HEK293 (cell line): Measurements from ENCODE around the gene ITPKA.
"Not testable (repeated sequence)": the region's sequence is repeated elsewhere in the genome, so short reads cannot be mapped to it uniquely, and the experiment has no call there.

ENCODE experiments used
- CTCF ChIA-PET: fragments of 350-600 bp; formaldehyde crosslinking; extraction: SDS; loops from one replicate; lab custom pipeline; 2021; ENCODE audit warnings: antibody characterized with exemption; lab: Yijun Ruan, JAX
- POLR2A ChIA-PET: fragments of 300-600 bp; formaldehyde crosslinking; extraction: SDS; loops from one replicate; lab custom pipeline; 2020; ENCODE audit warnings: antibody characterized with exemption, inconsistent platforms; lab: Yijun Ruan, JAX
- H3K27ac ChIP-seq: fragments of 200-500 bp; sonication (Bioruptor generic); 2 replicates; pipeline ENCODE4 v1.5.1; 2014; ENCODE audit warnings: low read depth, low read length, control low read depth, inconsistent platforms; ENCODE audit errors: extremely low read depth
- H3K36me3 ChIP-seq, 2 experiments: fragments of 200-500 bp in 1 of 2; sonication (Bioruptor generic) in 1 of 2; 1 replicate in 1 of 2; 2 replicates in 1 of 2; pipeline ENCODE4 v1.5.1; 2014 to 2017; ENCODE audit warnings: inconsistent platforms in 2 of 2, low read length in 2 of 2; ENCODE audit not compliant: control insufficient read depth in 2 of 2, insufficient read depth in 1 of 2
- H3K4me1 ChIP-seq: fragments of 200-500 bp; sonication (Bioruptor generic); 2 replicates; pipeline ENCODE4 v1.5.1; 2014; ENCODE audit warnings: mild to moderate bottlenecking, low read length, inconsistent platforms; ENCODE audit not compliant: control insufficient read depth, insufficient read depth
- H3K4me3 ChIP-seq: 2 replicates; pipeline ENCODE4 v1.5.1; 2011; ENCODE audit warnings: low read depth, mild to moderate bottlenecking, control low read depth, low read length, moderate library complexity
- H3K9me3 ChIP-seq: fragments of 200-500 bp; sonication (Bioruptor generic); 2 replicates; pipeline ENCODE4 v1.5.1; 2014; ENCODE audit warnings: low read depth, low read length, inconsistent platforms; ENCODE audit not compliant: control insufficient read depth, insufficient read depth
- ELK4 ChIP-seq: IDR thresholded peaks from 2 replicates; pipeline ENCODE4 v1.6.1; 2011; ENCODE audit warnings: mild to moderate bottlenecking, low read depth, low read length, borderline replicate concordance
- KLF1 ChIP-seq: fragments of 450-650 bp; formaldehyde crosslinking; IDR thresholded peaks from 2 replicates; pipeline ENCODE4 v1.5.1; 2016; ENCODE audit warnings: missing biosample characterization, missing genetic modification characterization
- MZF1 ChIP-seq: fragments of 450-650 bp; formaldehyde crosslinking; IDR thresholded peaks from 2 replicates; pipeline ENCODE4 v1.5.1; 2017; ENCODE audit warnings: missing biosample characterization, missing genetic modification characterization, borderline replicate concordance
- ZBTB11 ChIP-seq: fragments of 450-650 bp; formaldehyde crosslinking; conservative IDR thresholded peaks from 2 replicates; pipeline ENCODE4 v1.5.1; 2016; ENCODE audit warnings: low read depth, missing biosample characterization, missing genetic modification characterization
- ZEB2 ChIP-seq: fragments of 450-650 bp; formaldehyde crosslinking; IDR thresholded peaks from 2 replicates; pipeline ENCODE4 v1.5.1; 2016; ENCODE audit warnings: missing biosample characterization, missing genetic modification characterization
- ZNF146 ChIP-seq: fragments of 450-650 bp; formaldehyde crosslinking; IDR thresholded peaks from 2 replicates; pipeline ENCODE4 v1.5.1; 2016; ENCODE audit warnings: missing biosample characterization, missing genetic modification characterization
- ZNF18 ChIP-seq: fragments of 450-650 bp; formaldehyde crosslinking; IDR thresholded peaks from 2 replicates; pipeline ENCODE4 v1.5.1; 2016; ENCODE audit warnings: missing biosample characterization, missing genetic modification characterization
- ZNF292 ChIP-seq: fragments of 450-650 bp; formaldehyde crosslinking; IDR thresholded peaks from 2 replicates; pipeline ENCODE4 v1.5.1; 2016; ENCODE audit warnings: low read depth, missing biosample characterization, missing genetic modification characterization, borderline replicate concordance
- ZNF350 ChIP-seq: fragments of 450-650 bp; formaldehyde crosslinking; IDR thresholded peaks from 2 replicates; pipeline ENCODE4 v1.5.0; 2017; ENCODE audit warnings: missing biosample characterization, mild to moderate bottlenecking, missing genetic modification characterization
- ZNF366 ChIP-seq: fragments of 450-650 bp; formaldehyde crosslinking; conservative IDR thresholded peaks from 2 replicates; pipeline ENCODE4 v1.5.1; 2016; ENCODE audit warnings: missing biosample characterization, missing genetic modification characterization
- ZNF423 ChIP-seq: fragments of 450-650 bp; formaldehyde crosslinking; IDR thresholded peaks from 2 replicates; pipeline ENCODE4 v1.5.1; 2016; ENCODE audit warnings: missing biosample characterization, missing genetic modification characterization
- ZNF513 ChIP-seq: fragments of 450-650 bp; IDR thresholded peaks from 2 replicates; pipeline ENCODE4 v1.5.1; 2018; ENCODE audit warnings: missing biosample characterization, missing genetic modification characterization
- ZNF530 ChIP-seq: fragments of 450-650 bp; formaldehyde crosslinking; IDR thresholded peaks from 2 replicates; pipeline ENCODE4 v1.5.1; 2016; ENCODE audit warnings: low read depth, missing biosample characterization, missing genetic modification characterization
- ZNF544 ChIP-seq: fragments of 450-650 bp; formaldehyde crosslinking; IDR thresholded peaks from 2 replicates; pipeline ENCODE4 v1.5.0; 2017; ENCODE audit warnings: missing biosample characterization, missing genetic modification characterization
- ZNF561 ChIP-seq: fragments of 450-650 bp; IDR thresholded peaks from 2 replicates; pipeline ENCODE4 v1.5.1; 2018; ENCODE audit warnings: missing biosample characterization, missing genetic modification characterization, borderline replicate concordance
- ZNF670 ChIP-seq: fragments of 450-650 bp; formaldehyde crosslinking; IDR thresholded peaks from 2 replicates; pipeline ENCODE4 v1.5.1; 2016; ENCODE audit warnings: missing biosample characterization, missing genetic modification characterization, low read depth
- ZSCAN16 ChIP-seq: fragments of 450-650 bp; formaldehyde crosslinking; IDR thresholded peaks from 2 replicates; pipeline ENCODE4 v1.5.1; 2016; ENCODE audit warnings: missing biosample characterization, missing genetic modification characterization
- ZSCAN18 ChIP-seq: fragments of 450-650 bp; formaldehyde crosslinking; IDR thresholded peaks from 2 replicates; pipeline ENCODE4 v1.5.1; 2016; ENCODE audit warnings: missing biosample characterization, missing genetic modification characterization
- ZSCAN5A ChIP-seq: fragments of 450-650 bp; formaldehyde crosslinking; IDR thresholded peaks from 2 replicates; pipeline ENCODE4 v1.5.1; 2016; ENCODE audit warnings: missing biosample characterization, missing genetic modification characterization

ITPKA gene

GRCh38 chr15:41466711-41467110, 27.0 kb upstream of the ITPKA start (continued):
- no peak for TF ChIP-seq ZBTB11 (tag by site-specific recombination)

GRCh38 chr15:41469644-41470043, 24.0 kb upstream of the ITPKA start:
- H3K27ac ChIP-seq, H3K4me1 ChIP-seq, H3K4me3 ChIP-seq: not testable (repeated sequence)
- peaks cover 28 to 62% of the 10 kb centered on the region in 2 experiments for H3K36me3 ChIP-seq
- peak; percentile 80 for TF ChIP-seq ZNF146 (tag by site-specific recombination)
- TF ChIP-seq, all 188 proteins: peak for 1; not testable (repeated sequence) for 187
- H3K9me3 ChIP-seq, POLR2A ChIA-PET: not testable (repeated sequence)
- CTCF ChIA-PET = interaction anchor here (0.6 kb wide), 1 partner anchor 8 kb away, joined by 4 read pairs; no protein-coding TSS in a partner anchor

- TF ChIP-seq ZNF423 (tag by site-specific recombination) (no peak), ZNF513 (tag by site-specific recombination) (no peak), ZNF350 (tag by site-specific recombination) (no peak), ZNF292 (tag by site-specific recombination) (no peak), ZSCAN5A (tag by site-specific recombination) (no peak), KLF1 (no peak)
- no peak overlapping the region for H3K27ac ChIP-seq
- ChIA-PET CTCF (no interaction called here), POLR2A (no interaction called here)
- H3K4me1 ChIP-seq = no peaks in the 10 kb centered on the region
- H3K4me3 ChIP-seq = no peak overlapping the region
- peaks cover 22 to 72% of the 10 kb centered on the region in 2 experiments for H3K36me3 ChIP-seq
- H3K9me3 ChIP-seq = no peaks in the 10 kb centered on the region
These were observed 20.3 kb upstream of the ITPKA start for GRCh38 chr15:41473418-41473817.

GRCh38 chr15:41474436-41474835, 19.2 kb upstream of the ITPKA start:
- Histone ChIP-seq H3K9me3 (no peaks in the 10 kb centered on the region), H3K4me1 (no peaks in the 10 kb centered on the region), H3K36me3 (peaks cover 24 to 74% of the 10 kb centered on the region in 2 experiments), H3K27ac (no peak overlapping the region), H3K4me3 (no peak overlapping the region)
- ChIA-PET CTCF (no interaction called here), POLR2A (no interaction called here)
- no peak for TF ChIP-seq ZNF530
- TF ChIP-seq ZNF670 (tag by site-specific recombination) = no peak
- no peak for TF ChIP-seq ZNF423 (tag by site-specific recombination)
- no peak for TF ChIP-seq ZNF561 (tag by site-specific recombination)
- TF ChIP-seq ZSCAN16 (tag by site-specific recombination) = no peak
- TF ChIP-seq ZEB2 = no peak
- TF ChIP-seq MZF1 = no peak
- no peak for TF ChIP-seq ZNF146 (tag by site-specific recombination)
- TF ChIP-seq ZNF544 (tag by site-specific recombination) = no peak
- TF ChIP-seq ZSCAN18 = no peak
- TF ChIP-seq ZNF18 (tag by site-specific recombination) = no peak
- no peak for TF ChIP-seq ZNF366 (tag by site-specific recombination)
- no peak for TF ChIP-seq ELK4
